Gastrocnemius medialis (tissue), 4 donors: ENCODE measurements around the gene PGPEP1. TPM values are rescaled to one million over a fixed set of nuclear protein-coding genes. Genes with fewer than 3 reads are reported as not detected.
"Not testable (repeated sequence)": the region's sequence is repeated elsewhere in the genome, so short reads cannot be mapped to it uniquely, and the experiment has no call there.

Source experiments
- ATAC-seq, 2 donors: fragments of 150-250 bp; one replicate each; pipeline ENCODE4 v1.9.1; 2016
- DNase-seq, 2 donors: peaks; one replicate each; pipeline ENCODE4 v3.0.0-alpha.2; 2019
- H3K27ac ChIP-seq, 4 donors: fragments of 200-600 bp; sonication (generic); 1 replicate in 1 of 4; 2 replicates in 3 of 4; pipeline ENCODE4 v1.5.1; 2016 to 2018; ENCODE audit warnings: mild to moderate bottlenecking in 2 of 4, moderate library complexity in 1 of 4
- H3K27me3 ChIP-seq, 3 donors: fragments of 200-600 bp; sonication (generic) in 2 of 3; 1 replicate in 1 of 3; 2 replicates in 2 of 3; pipeline versions ENCODE4 v1.5.1 to v1.6.0; 2016 to 2019; ENCODE audit warnings: mild to moderate bottlenecking in 1 of 3, moderate library complexity in 1 of 3
- H3K36me3 ChIP-seq, 2 donors: fragments of 200-600 bp; sonication (generic) in 1 of 2; one replicate each; pipeline ENCODE4 v1.5.1; 2017 to 2018
- H3K4me1 ChIP-seq, 2 donors: fragments of 200-600 bp; sonication (generic) in 1 of 2; one replicate each; pipeline ENCODE4 v1.5.1; 2016 to 2017; ENCODE audit warnings: mild to moderate bottlenecking in 2 of 2
- H3K4me3 ChIP-seq, 4 donors: fragments of 200-600 bp; sonication (generic) in 3 of 4; 1 replicate in 1 of 4; 2 replicates in 3 of 4; pipeline ENCODE4 v1.5.1; 2016 to 2019; ENCODE audit warnings: mild to moderate bottlenecking in 2 of 4
- H3K9me3 ChIP-seq, 3 donors: fragments of 200-600 bp; sonication (generic) in 2 of 3; 1 replicate in 1 of 3; 2 replicates in 2 of 3; pipeline ENCODE4 v1.5.1; 2016 to 2019
- POLR2A ChIP-seq, 2 donors: fragments of 450-650 bp; IDR thresholded peaks; one replicate each; pipeline ENCODE4 v1.6.1; 2017; ENCODE audit warnings: antibody characterized with exemption in 2 of 2, mild to moderate bottlenecking in 2 of 2, moderate library complexity in 2 of 2
- in situ Hi-C, 4 donors: fragments of 200-750 bp; cut with MboI; loops; one replicate each; pipeline versions ENCODE4 v1.15.0 to v1.8.0; 2017; ENCODE audit warnings: low sequenced_read_pairs in 4 of 4
- intact Hi-C: fragments of 100-400 bp; cut with DNase I; formaldehyde crosslinking; loops from one replicate; pipeline ENCODE4 v1.15.1; 2023; ENCODE audit warnings: low total_unique reads
- total RNA-seq, 4 donors: library from RNA; depleted of rRNA; stranded (reverse); fragments of >200 nt; gene quantifications; one replicate each; pipeline versions ENCODE4 v1.1.0 to v1.2.3, GENCODE V29; 2016
- TF ChIP-seq, protein P1 (sequence below), 5 experiments: fragments of 450-650 bp in 3 of 5; fragments of 200-600 bp in 2 of 5; sonication (generic) in 2 of 5; IDR thresholded peaks in 4 of 5; conservative IDR thresholded peaks in 1 of 5; 1 replicate in 4 of 5; 2 replicates in 1 of 5; pipeline ENCODE4 v1.5.1; 2016 to 2019; ENCODE audit warnings: antibody characterized with exemption in 5 of 5, mild to moderate bottlenecking in 3 of 5, moderate library complexity in 3 of 5

PGPEP1 gene
- total RNA-seq, 4 donors from 2014 or later = 11.7 to 42.3 (median 23.6) TPM

DNA sequence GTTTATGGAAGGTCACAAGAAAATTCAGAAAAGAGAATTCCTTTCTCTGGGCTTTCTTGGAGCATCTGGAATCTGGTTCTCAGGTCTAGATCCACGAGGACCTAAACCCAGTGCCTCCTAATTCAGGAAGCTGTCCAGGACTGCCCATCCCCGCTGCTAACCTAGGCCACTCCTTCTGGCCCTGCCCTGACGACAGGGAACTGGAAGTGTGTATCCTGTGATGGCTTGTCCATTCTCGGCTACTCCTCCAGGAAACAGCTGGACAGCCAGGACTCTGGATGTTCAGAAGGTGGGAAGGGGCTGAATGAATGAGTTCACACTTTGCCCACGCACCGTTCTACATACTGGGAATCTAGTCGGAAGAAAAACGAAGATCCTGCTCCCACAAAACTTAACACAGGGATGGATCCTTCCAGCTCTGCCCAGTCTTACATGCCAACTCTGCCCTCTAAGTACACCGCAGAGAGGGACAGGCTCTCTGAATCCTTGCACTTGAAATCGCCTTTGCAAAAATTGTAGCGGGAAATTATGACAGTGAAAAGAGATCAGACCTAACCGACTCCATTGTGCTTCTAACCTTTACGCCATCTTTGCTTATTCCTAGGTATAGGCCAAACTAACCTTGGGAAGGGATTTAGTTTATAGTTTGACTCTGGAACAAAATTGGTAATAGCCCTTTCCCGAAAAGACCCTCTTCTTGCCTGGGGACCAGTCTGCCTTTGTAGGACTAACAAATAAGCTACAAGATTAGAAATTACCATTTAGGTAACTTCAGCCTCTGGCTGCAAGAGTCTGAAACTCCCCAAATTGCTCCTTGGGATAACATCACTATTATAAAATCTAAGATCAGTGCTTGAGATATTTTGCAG is 19.3 kb upstream of the PGPEP1 start:
- no peaks in the 10 kb centered on the region for H3K9me3 ChIP-seq
- peaks cover 40 to 45% of the 10 kb centered on the region in 2 donors for H3K4me1 ChIP-seq
- in situ Hi-C loops = loop anchor here in 2 of 4 donors (5.0 to 10.0 kb wide), 2 partner anchors 44 to 126 kb away; partner anchors contain the start of gene MPV17L2 (in 1 of the 2)
- H3K36me3 ChIP-seq = no peaks in the 10 kb centered on the region
- intact Hi-C loops = loop anchor here (5.0 kb wide), 1 partner anchor 114 kb away; no protein-coding TSS in a partner anchor
- H3K4me3 ChIP-seq = no peak overlapping the region
- no peak for TF ChIP-seq POLR2A (IDR thresholded peaks at IDR 0.05)
- TF ChIP-seq, protein P1, sequence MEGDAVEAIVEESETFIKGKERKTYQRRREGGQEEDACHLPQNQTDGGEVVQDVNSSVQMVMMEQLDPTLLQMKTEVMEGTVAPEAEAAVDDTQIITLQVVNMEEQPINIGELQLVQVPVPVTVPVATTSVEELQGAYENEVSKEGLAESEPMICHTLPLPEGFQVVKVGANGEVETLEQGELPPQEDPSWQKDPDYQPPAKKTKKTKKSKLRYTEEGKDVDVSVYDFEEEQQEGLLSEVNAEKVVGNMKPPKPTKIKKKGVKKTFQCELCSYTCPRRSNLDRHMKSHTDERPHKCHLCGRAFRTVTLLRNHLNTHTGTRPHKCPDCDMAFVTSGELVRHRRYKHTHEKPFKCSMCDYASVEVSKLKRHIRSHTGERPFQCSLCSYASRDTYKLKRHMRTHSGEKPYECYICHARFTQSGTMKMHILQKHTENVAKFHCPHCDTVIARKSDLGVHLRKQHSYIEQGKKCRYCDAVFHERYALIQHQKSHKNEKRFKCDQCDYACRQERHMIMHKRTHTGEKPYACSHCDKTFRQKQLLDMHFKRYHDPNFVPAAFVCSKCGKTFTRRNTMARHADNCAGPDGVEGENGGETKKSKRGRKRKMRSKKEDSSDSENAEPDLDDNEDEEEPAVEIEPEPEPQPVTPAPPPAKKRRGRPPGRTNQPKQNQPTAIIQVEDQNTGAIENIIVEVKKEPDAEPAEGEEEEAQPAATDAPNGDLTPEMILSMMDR (IDR thresholded peaks at IDR 0.05 in 4 of 5, conservative IDR thresholded peaks at IDR 0.05 in 1 of 5) = no peak
- H3K27ac ChIP-seq = peak overlapping the region; percentile 45 to 97 (median 95)
- ATAC-seq = no peak
- DNase-seq = no peak
- H3K27me3 ChIP-seq = no peaks in the 10 kb centered on the region

DNA sequence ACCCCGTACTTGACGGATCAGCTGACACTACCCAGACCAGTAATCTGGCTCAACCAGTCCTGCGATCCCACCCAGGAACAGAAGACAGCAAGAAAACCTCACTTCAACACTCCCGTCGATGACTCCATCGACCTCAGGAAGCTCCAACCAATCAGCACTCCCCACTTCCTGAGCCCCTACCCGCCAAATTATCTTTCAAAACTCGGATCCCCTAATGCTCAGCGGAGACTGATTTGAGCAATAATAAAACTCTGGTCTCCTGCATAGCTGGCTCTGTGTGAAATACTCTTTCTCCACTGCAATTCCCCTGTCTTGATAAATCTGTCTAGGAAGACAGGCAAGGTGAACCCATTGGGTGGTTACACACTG is 18.7 kb upstream of the PGPEP1 start:
- Histone ChIP-seq H3K4me3 (peak overlapping the region; percentile 81 to 88 (median 82)), H3K4me1 (peaks cover 40 to 45% of the 10 kb centered on the region in 2 donors), H3K27ac (peak overlapping the region; percentile 91 to 97 (median 95)), H3K36me3 (no peaks in the 10 kb centered on the region), H3K27me3 (no peaks in the 10 kb centered on the region), H3K9me3 (no peaks in the 10 kb centered on the region)
- ATAC-seq (no peak), DNase-seq (no peak)
- in situ Hi-C loops (loop anchor here in 2 of 4 donors (5.0 to 10.0 kb wide), 2 partner anchors 44 to 127 kb away; partner anchors contain the start of gene MPV17L2 (in 1 of the 2)), intact Hi-C loops (loop anchor here (2.0 to 5.0 kb wide), 2 partner anchors 17 to 114 kb away; no protein-coding TSS in a partner anchor)
- TF ChIP-seq POLR2A (IDR thresholded peaks at IDR 0.05) = no peak

DNA sequence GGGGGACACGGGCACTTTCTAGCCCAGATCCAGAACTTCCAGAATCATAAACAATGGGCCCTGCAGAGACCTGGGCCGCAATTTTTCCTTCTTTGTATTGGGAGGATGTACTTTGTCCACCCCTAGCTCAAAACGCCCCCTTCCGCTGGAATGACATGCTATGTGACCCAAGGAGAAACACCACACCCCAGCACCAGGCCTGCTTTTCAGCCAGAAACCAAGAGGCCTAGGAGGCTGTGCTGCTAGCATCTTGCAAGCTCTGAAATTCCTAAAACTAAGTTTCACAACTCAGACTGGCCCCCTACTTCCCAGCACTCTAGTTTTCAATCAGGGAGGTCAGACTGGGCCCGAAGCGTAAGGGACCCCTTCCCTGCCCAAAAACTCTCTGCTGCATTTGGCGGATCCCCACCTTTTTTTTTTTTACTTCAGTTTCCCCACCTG is 18.1 kb upstream of the PGPEP1 start:
- in situ Hi-C loops = loop anchor here in 2 of 4 donors (5.0 to 10.0 kb wide), 2 partner anchors 45 to 128 kb away; partner anchors contain the start of gene MPV17L2 (in 1 of the 2)
- Histone ChIP-seq H3K27ac (peak overlapping the region; percentile 91 to 97 (median 95)), H3K4me3 (peak overlapping the region; percentile 81 to 88 (median 82)), H3K9me3 (no peaks in the 10 kb centered on the region), H3K36me3 (no peaks in the 10 kb centered on the region), H3K27me3 (no peaks in the 10 kb centered on the region), H3K4me1 (peaks cover 40 to 45% of the 10 kb centered on the region in 2 donors)
- TF ChIP-seq POLR2A (IDR thresholded peaks at IDR 0.05) = no peak
- TF ChIP-seq, protein P1 (IDR thresholded peaks at IDR 0.05 in 4 of 5, conservative IDR thresholded peaks at IDR 0.05 in 1 of 5) = no peak
- intact Hi-C loops = loop anchor here (2.0 to 5.0 kb wide), 2 partner anchors 18 to 115 kb away; no protein-coding TSS in a partner anchor
- DNase-seq = peak in 1 of 2 donors; percentile 41
- ATAC-seq = no peak

- Histone ChIP-seq H3K4me3 (peak within 1 kb of the TSS; percentile 81 to 88 (median 82)), H3K27me3 (no peaks in the 10 kb centered on the region), H3K4me1 (peaks cover 40 to 45% of the 10 kb centered on the region in 2 donors), H3K36me3 (no peaks in the 10 kb centered on the region), H3K9me3 (no peaks in the 10 kb centered on the region), H3K27ac (peak within 1 kb of the TSS; percentile 91 to 97 (median 95))
- in situ Hi-C loops (loop anchor here in 2 of 4 donors (5.0 to 10.0 kb wide), 2 partner anchors 46 to 128 kb away; partner anchors contain the start of gene MPV17L2 (in 1 of the 2)), intact Hi-C loops (loop anchor here (1.0 to 5.0 kb wide), 5 partner anchors 18 to 131 kb away; no protein-coding TSS in a partner anchor)
- peak; percentile 98 to 99 for DNase-seq
- peak; percentile 94 to 97 for ATAC-seq
- TF ChIP-seq, protein P1 (IDR thresholded peaks at IDR 0.05 in 4 of 5, conservative IDR thresholded peaks at IDR 0.05 in 1 of 5) = peak in 3 of 5 experiments; percentile 20 to 31 (median 25)
- TF ChIP-seq POLR2A (IDR thresholded peaks at IDR 0.05) = peak; percentile 90 to 91
Observed at GRCh38 chr19:18322759-18323460, 17.5 kb upstream of the PGPEP1 start, which contains the start of gene LSM4. Gene LSM4 (minus strand): TSS chr19:18323076. CDS start chr19:18323020, 56 bp downstream.

GRCh38 chr19:18324373-18324731 is 16.0 kb upstream of the PGPEP1 start:
- not testable (repeated sequence) for H3K9me3 ChIP-seq, H3K4me3 ChIP-seq, H3K36me3 ChIP-seq, H3K27me3 ChIP-seq, ATAC-seq
- peaks cover 40 to 45% of the 10 kb centered on the region in 2 donors for H3K4me1 ChIP-seq
- in situ Hi-C loops (loop anchor here in 2 of 4 donors (5.0 to 10.0 kb wide), 2 partner anchors 47 to 130 kb away; partner anchors contain the start of gene MPV17L2 (in 1 of the 2)), intact Hi-C loops (loop anchor here (5.0 kb wide), 1 partner anchor 117 kb away; no protein-coding TSS in a partner anchor)
- H3K27ac ChIP-seq = peak overlapping the region; percentile 91 to 97 (median 95)
- DNase-seq = peak in 1 of 2 donors; percentile 66
